ENCODE measurements around the gene ZGRF1. TPM values are rescaled to one million over a fixed set of nuclear protein-coding genes. Genes with fewer than 3 reads are reported as not detected.
"Not testable (repeated sequence)": the region's sequence is repeated elsewhere in the genome, so short reads cannot be mapped to it uniquely, and the experiment has no call there.

Gene ZGRF1
- total RNA-seq, 1 experiment from 2014 or later: 6.9 TPM

GRCh38 chr4:112562254-112562879, 74.3 kb downstream of the ZGRF1 start:
- TF ChIP-seq, protein P1, sequence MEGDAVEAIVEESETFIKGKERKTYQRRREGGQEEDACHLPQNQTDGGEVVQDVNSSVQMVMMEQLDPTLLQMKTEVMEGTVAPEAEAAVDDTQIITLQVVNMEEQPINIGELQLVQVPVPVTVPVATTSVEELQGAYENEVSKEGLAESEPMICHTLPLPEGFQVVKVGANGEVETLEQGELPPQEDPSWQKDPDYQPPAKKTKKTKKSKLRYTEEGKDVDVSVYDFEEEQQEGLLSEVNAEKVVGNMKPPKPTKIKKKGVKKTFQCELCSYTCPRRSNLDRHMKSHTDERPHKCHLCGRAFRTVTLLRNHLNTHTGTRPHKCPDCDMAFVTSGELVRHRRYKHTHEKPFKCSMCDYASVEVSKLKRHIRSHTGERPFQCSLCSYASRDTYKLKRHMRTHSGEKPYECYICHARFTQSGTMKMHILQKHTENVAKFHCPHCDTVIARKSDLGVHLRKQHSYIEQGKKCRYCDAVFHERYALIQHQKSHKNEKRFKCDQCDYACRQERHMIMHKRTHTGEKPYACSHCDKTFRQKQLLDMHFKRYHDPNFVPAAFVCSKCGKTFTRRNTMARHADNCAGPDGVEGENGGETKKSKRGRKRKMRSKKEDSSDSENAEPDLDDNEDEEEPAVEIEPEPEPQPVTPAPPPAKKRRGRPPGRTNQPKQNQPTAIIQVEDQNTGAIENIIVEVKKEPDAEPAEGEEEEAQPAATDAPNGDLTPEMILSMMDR (IDR thresholded peaks at IDR 0.05; ENCODE audit: unreplicated experiment): no peak
- no peaks in the 10 kb centered on the region for H3K27me3 Mint-ChIP-seq (ENCODE audit: insufficient read depth, unreplicated experiment)
- no peaks in the 10 kb centered on the region for H3K9me3 Mint-ChIP-seq (ENCODE audit: unreplicated experiment)
- no peaks in the 10 kb centered on the region for H3K4me1 Mint-ChIP-seq (ENCODE audit: insufficient read depth, unreplicated experiment)
- DNase-seq (ENCODE audit: unreplicated experiment): no peak
- intact Hi-C loops (cut with micrococcal nuclease): no loop called here
- POLR2A ChIA-PET: interaction anchor here (1.2 kb wide), 1 partner anchor 22 kb away, joined by 3 read pairs; no protein-coding TSS in a partner anchor
- H3K36me3 Mint-ChIP-seq (ENCODE audit: insufficient read depth, unreplicated experiment): no peaks in the 10 kb centered on the region
- H3K4me3 Mint-ChIP-seq (ENCODE audit: unreplicated experiment): no peak overlapping the region
- no peak overlapping the region for H3K27ac Mint-ChIP-seq (ENCODE audit: low read depth, unreplicated experiment)
- no TSS peak for BruUV-seq (replicated peaks)
- CTCF ChIA-PET: interaction anchor here (0.5 kb wide), 1 partner anchor 1323 kb away, joined by 4 read pairs; no protein-coding TSS in a partner anchor

- H3K27me3 Mint-ChIP-seq (ENCODE audit: insufficient read depth, unreplicated experiment): no peaks in the 10 kb centered on the region
- POLR2A ChIA-PET: interaction anchor here (0.6 kb wide), 1 partner anchor 1001 kb away, joined by 3 read pairs; no protein-coding TSS in a partner anchor
- H3K36me3 Mint-ChIP-seq (ENCODE audit: insufficient read depth, unreplicated experiment): no peaks in the 10 kb centered on the region
- H3K9me3 Mint-ChIP-seq (ENCODE audit: unreplicated experiment): no peaks in the 10 kb centered on the region
- intact Hi-C loops (cut with micrococcal nuclease): no loop called here
- CTCF ChIA-PET: interaction anchor here (0.6 kb wide), 1 partner anchor 40 kb away, joined by 3 read pairs; no protein-coding TSS in a partner anchor
- no TSS peak for BruUV-seq (replicated peaks)
- no peak overlapping the region for H3K4me3 Mint-ChIP-seq (ENCODE audit: unreplicated experiment)
- no peak for DNase-seq (ENCODE audit: unreplicated experiment)
- H3K4me1 Mint-ChIP-seq (ENCODE audit: insufficient read depth, unreplicated experiment): no peaks in the 10 kb centered on the region
- no peak overlapping the region for H3K27ac Mint-ChIP-seq (ENCODE audit: low read depth, unreplicated experiment)
- TF ChIP-seq, protein P1 (IDR thresholded peaks at IDR 0.05; ENCODE audit: unreplicated experiment): no peak
Observed at GRCh38 chr4:112560084-112560483, 76.6 kb downstream of the ZGRF1 start.

GRCh38 chr4:112559053-112559452, 77.7 kb downstream of the ZGRF1 start:
- intact Hi-C loops (cut with micrococcal nuclease): no loop called here
- no TSS peak for BruUV-seq (replicated peaks)
- CTCF ChIA-PET: no interaction called here

DNA sequence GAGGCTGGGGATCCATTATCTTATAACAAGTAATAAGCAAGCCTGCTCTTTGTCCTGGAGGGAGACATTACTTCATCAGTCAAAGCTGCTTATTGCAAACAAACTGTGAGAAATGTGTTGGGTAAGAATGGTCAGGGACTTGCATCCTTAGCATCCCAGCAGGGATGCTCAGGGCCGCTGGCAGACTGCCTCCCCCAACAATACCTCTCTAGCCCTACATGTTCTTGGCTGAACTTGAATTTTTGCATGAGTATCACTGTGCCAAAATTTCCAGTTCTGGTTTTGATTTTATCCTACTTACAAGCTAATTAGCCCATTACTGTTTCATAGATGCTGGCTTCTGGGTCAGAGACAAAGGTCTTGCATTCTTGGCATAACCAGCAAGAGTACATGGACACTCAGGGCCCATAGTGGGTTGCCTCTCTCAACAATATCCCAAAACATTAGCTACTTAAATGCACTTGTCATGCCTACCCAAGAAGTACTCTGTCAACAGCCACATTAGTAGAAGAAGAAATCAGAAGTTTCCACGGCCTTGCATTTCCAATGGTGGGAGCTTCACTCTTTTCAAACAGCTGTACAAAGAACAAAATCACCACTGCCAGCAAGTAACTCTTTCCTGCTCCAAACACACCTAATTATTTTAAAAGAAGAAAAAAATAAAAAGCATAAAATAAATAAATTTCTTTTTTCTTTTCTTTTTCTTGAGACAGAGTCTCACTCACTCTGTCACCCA, 78.9 kb downstream of the ZGRF1 start:
- Mint-ChIP-seq H3K4me3 (ENCODE audit: unreplicated experiment) (no peak overlapping the region), H3K27ac (ENCODE audit: low read depth, unreplicated experiment) (no peak overlapping the region), H3K27me3 (ENCODE audit: insufficient read depth, unreplicated experiment) (no peaks in the 10 kb centered on the region), H3K4me1 (ENCODE audit: insufficient read depth, unreplicated experiment) (peaks cover 5% of the 10 kb centered on the region), H3K9me3 (ENCODE audit: unreplicated experiment) (no peaks in the 10 kb centered on the region), H3K36me3 (ENCODE audit: insufficient read depth, unreplicated experiment) (no peaks in the 10 kb centered on the region)
- ChIA-PET POLR2A (no interaction called here), CTCF (interaction anchor here (0.7 to 1.4 kb wide), 3 partner anchors 8 to 482 kb away, joined by 3 read pairs; no protein-coding TSS in a partner anchor)
- DNase-seq (ENCODE audit: unreplicated experiment): no peak
- TF ChIP-seq, protein P1 (IDR thresholded peaks at IDR 0.05; ENCODE audit: unreplicated experiment): no peak
- intact Hi-C loops (cut with micrococcal nuclease): no loop called here
- no TSS peak for BruUV-seq (replicated peaks)

More at GRCh38 chr4:112559053-112559452, 77.7 kb downstream of the ZGRF1 start:
- POLR2A ChIA-PET: no interaction called here
- Mint-ChIP-seq H3K36me3 (ENCODE audit: insufficient read depth, unreplicated experiment) (no peaks in the 10 kb centered on the region), H3K4me1 (ENCODE audit: insufficient read depth, unreplicated experiment) (no peaks in the 10 kb centered on the region), H3K27me3 (ENCODE audit: insufficient read depth, unreplicated experiment) (no peaks in the 10 kb centered on the region), H3K27ac (ENCODE audit: low read depth, unreplicated experiment) (no peak overlapping the region), H3K9me3 (ENCODE audit: unreplicated experiment) (no peaks in the 10 kb centered on the region), H3K4me3 (ENCODE audit: unreplicated experiment) (no peak overlapping the region)
- TF ChIP-seq, protein P1 (IDR thresholded peaks at IDR 0.05; ENCODE audit: unreplicated experiment): no peak
- DNase-seq (ENCODE audit: unreplicated experiment): no peak

GRCh38 chr4:112554271-112554670, 82.4 kb downstream of the ZGRF1 start:
- POLR2A ChIA-PET: not testable (repeated sequence)

More at GRCh38 chr4:112554271-112554670, 82.4 kb downstream of the ZGRF1 start:
- DNase-seq (ENCODE audit: unreplicated experiment); CTCF ChIA-PET; H3K27ac Mint-ChIP-seq (ENCODE audit: low read depth, unreplicated experiment); intact Hi-C loops (cut with micrococcal nuclease); H3K9me3 Mint-ChIP-seq (ENCODE audit: unreplicated experiment); H3K27me3 Mint-ChIP-seq (ENCODE audit: insufficient read depth, unreplicated experiment); H3K36me3 Mint-ChIP-seq (ENCODE audit: insufficient read depth, unreplicated experiment); BruUV-seq (replicated peaks); H3K4me1 Mint-ChIP-seq (ENCODE audit: insufficient read depth, unreplicated experiment); H3K4me3 Mint-ChIP-seq (ENCODE audit: unreplicated experiment): not testable (repeated sequence)
